Measurements from ENCODE around the gene CPZ.
"Not testable (repeated sequence)": the region's sequence is repeated elsewhere in the genome, so short reads cannot be mapped to it uniquely, and the experiment has no call there.

Gene CPZ

GRCh38 chr4:8556341-8557150 is 36.0 kb upstream of the CPZ start:
- no peak for FAIRE-seq
- DNase-seq (ENCODE audit: extremely low spot score, insufficient read length, low read depth), result no peak

- no peak for DNase-seq (ENCODE audit: extremely low spot score, insufficient read length, low read depth)
- FAIRE-seq, result no peak
These were observed 35.2 kb upstream of the CPZ start for GRCh38 chr4:8557151-8558076.

GRCh38 chr4:8558080-8558960 is 34.2 kb upstream of the CPZ start:
- FAIRE-seq (no peak), DNase-seq (ENCODE audit: extremely low spot score, insufficient read length, low read depth) (no peak)

- DNase-seq (ENCODE audit: extremely low spot score, insufficient read length, low read depth), result no peak
- no peak for FAIRE-seq
These were observed 33.6 kb upstream of the CPZ start for GRCh38 chr4:8559011-8559410.

GRCh38 chr4:8559524-8560264 is 32.9 kb upstream of the CPZ start:
- FAIRE-seq, result no peak
- DNase-seq (ENCODE audit: extremely low spot score, insufficient read length, low read depth), result no peak

GRCh38 chr4:8560265-8561047 is 32.1 kb upstream of the CPZ start:
- FAIRE-seq (no peak), DNase-seq (ENCODE audit: extremely low spot score, insufficient read length, low read depth) (no peak)

GRCh38 chr4:8564595-8564994 is 28.0 kb upstream of the CPZ start:
- FAIRE-seq (no peak), DNase-seq (ENCODE audit: extremely low spot score, insufficient read length, low read depth) (no peak)

- FAIRE-seq, result no peak
- DNase-seq (ENCODE audit: extremely low spot score, insufficient read length, low read depth), result no peak
These were observed 24.4 kb upstream of the CPZ start for GRCh38 chr4:8568068-8568668.

GRCh38 chr4:8570201-8570600 is 22.4 kb upstream of the CPZ start:
- DNase-seq (ENCODE audit: extremely low spot score, insufficient read length, low read depth) (no peak), FAIRE-seq (no peak)

- FAIRE-seq (no peak), DNase-seq (ENCODE audit: extremely low spot score, insufficient read length, low read depth) (no peak)
These were observed 20.6 kb upstream of the CPZ start for GRCh38 chr4:8571702-8572685.

- no peak for FAIRE-seq
- DNase-seq (ENCODE audit: extremely low spot score, insufficient read length, low read depth), result no peak
These were observed 19.3 kb upstream of the CPZ start for GRCh38 chr4:8573266-8573665.

GRCh38 chr4:8574796-8575370 is 17.7 kb upstream of the CPZ start:
- FAIRE-seq, result no peak
- no peak for DNase-seq (ENCODE audit: extremely low spot score, insufficient read length, low read depth)

GRCh38 chr4:8575457-8575856 is 17.1 kb upstream of the CPZ start:
- DNase-seq (ENCODE audit: extremely low spot score, insufficient read length, low read depth) (no peak), FAIRE-seq (no peak)

GRCh38 chr4:8576591-8576990 is 16.0 kb upstream of the CPZ start:
- FAIRE-seq; DNase-seq (ENCODE audit: extremely low spot score, insufficient read length, low read depth): not testable (repeated sequence)

- no peak for DNase-seq (ENCODE audit: extremely low spot score, insufficient read length, low read depth)
- FAIRE-seq, result no peak
These were observed 15.5 kb upstream of the CPZ start for GRCh38 chr4:8577046-8577445.

- FAIRE-seq (no peak), DNase-seq (ENCODE audit: extremely low spot score, insufficient read length, low read depth) (no peak)
These were observed 14.6 kb upstream of the CPZ start for GRCh38 chr4:8577972-8578371.

GRCh38 chr4:8578717-8579116 is 13.8 kb upstream of the CPZ start:
- DNase-seq (ENCODE audit: extremely low spot score, insufficient read length, low read depth) (no peak), FAIRE-seq (no peak)
